ENCODE measurements around the gene GLYATL3. TPM values are rescaled to one million over a fixed set of nuclear protein-coding genes. Genes with fewer than 3 reads are reported as not detected.

The GLYATL3 gene
- total RNA-seq, 4 donors from 2014 or later, result not detected

- no peak for ATAC-seq
- TF ChIP-seq POLR2A (IDR thresholded peaks at IDR 0.05) (no peak), CTCF (IDR thresholded peaks at IDR 0.05) (no peak), POLR2AphosphoS5 (IDR thresholded peaks at IDR 0.05) (no peak), EP300 (IDR thresholded peaks at IDR 0.05) (no peak)
- no peak overlapping the region for H3K27ac ChIP-seq
Measured at GRCh38 chr6:49556429-49556837, 56.7 kb downstream of the GLYATL3 start.

GRCh38 chr6:49557177-49557576, 57.5 kb downstream of the GLYATL3 start:
- Histone ChIP-seq H3K9me3 (no peaks in the 10 kb centered on the region), H3K27me3 (peaks cover 13% of the 10 kb centered on the region), H3K4me3 (no peak overlapping the region), H3K4me1 (no peaks in the 10 kb centered on the region), H3K27ac (no peak overlapping the region), H3K36me3 (no peaks in the 10 kb centered on the region)
- no peak for ATAC-seq
- WGBS, 2 donors (ENCODE audit: low coverage in 1 of 2), result 70% methylated on average over 3 of the region's 3 CpGs; no CpG with 5 or more reads in 1 of the 2 donors
- TF ChIP-seq CTCF (IDR thresholded peaks at IDR 0.05) (no peak), POLR2A (IDR thresholded peaks at IDR 0.05) (no peak), EP300 (IDR thresholded peaks at IDR 0.05) (no peak), POLR2AphosphoS5 (IDR thresholded peaks at IDR 0.05) (no peak)

More at GRCh38 chr6:49556429-49556837, 56.7 kb downstream of the GLYATL3 start:
- Histone ChIP-seq H3K27me3 (peaks cover 20% of the 10 kb centered on the region), H3K4me3 (no peak overlapping the region), H3K4me1 (peaks cover 0 to 6% (median 5%) of the 10 kb centered on the region in 3 donors), H3K9me3 (no peaks in the 10 kb centered on the region), H3K36me3 (no peaks in the 10 kb centered on the region)

GRCh38 chr6:49558238-49558637, 58.5 kb downstream of the GLYATL3 start:
- Histone ChIP-seq H3K9me3 (no peaks in the 10 kb centered on the region), H3K27ac (no peak overlapping the region), H3K4me3 (no peak overlapping the region), H3K36me3 (no peaks in the 10 kb centered on the region), H3K4me1 (no peaks in the 10 kb centered on the region), H3K27me3 (peaks cover 8% of the 10 kb centered on the region)
- ATAC-seq, result no peak
- no peak for TF ChIP-seq EP300 (IDR thresholded peaks at IDR 0.05)
- TF ChIP-seq POLR2AphosphoS5 (IDR thresholded peaks at IDR 0.05), result no peak
- TF ChIP-seq POLR2A (IDR thresholded peaks at IDR 0.05), result no peak
- TF ChIP-seq CTCF (IDR thresholded peaks at IDR 0.05), result no peak

- Histone ChIP-seq H3K36me3 (no peaks in the 10 kb centered on the region), H3K9me3 (peaks cover 0 to 9% (median 0%) of the 10 kb centered on the region in 3 donors), H3K27me3 (peaks cover 9% of the 10 kb centered on the region), H3K4me1 (no peaks in the 10 kb centered on the region), H3K27ac (no peak overlapping the region), H3K4me3 (no peak overlapping the region)
- ATAC-seq, result no peak
- 66% methylated on average over 5 of the region's 5 CpGs; no CpG with 5 or more reads in 1 of the 2 donors for WGBS, 2 donors (ENCODE audit: low coverage in 1 of 2)
- no peak for TF ChIP-seq POLR2AphosphoS5 (IDR thresholded peaks at IDR 0.05)
- TF ChIP-seq CTCF (IDR thresholded peaks at IDR 0.05), result no peak
- TF ChIP-seq POLR2A (IDR thresholded peaks at IDR 0.05), result no peak
- TF ChIP-seq EP300 (IDR thresholded peaks at IDR 0.05), result no peak
Measured at GRCh38 chr6:49563006-49563886, 63.5 kb downstream of the GLYATL3 start.

GRCh38 chr6:49564552-49564951, 64.8 kb downstream of the GLYATL3 start:
- TF ChIP-seq POLR2A (IDR thresholded peaks at IDR 0.05) (no peak), CTCF (IDR thresholded peaks at IDR 0.05) (no peak), POLR2AphosphoS5 (IDR thresholded peaks at IDR 0.05) (no peak), EP300 (IDR thresholded peaks at IDR 0.05) (no peak)
- Histone ChIP-seq H3K9me3 (peaks cover 0 to 9% (median 0%) of the 10 kb centered on the region in 3 donors), H3K36me3 (no peaks in the 10 kb centered on the region), H3K27ac (no peak overlapping the region), H3K4me3 (no peak overlapping the region), H3K27me3 (peaks cover 9% of the 10 kb centered on the region), H3K4me1 (no peaks in the 10 kb centered on the region)
- 56% methylated on average over 1 of the region's 1 CpG; no CpG with 5 or more reads in 1 of the 2 donors for WGBS, 2 donors (ENCODE audit: low coverage in 1 of 2)
- no peak for ATAC-seq
